BE2C (cell line): ENCODE results near the gene RHOU.

ENCODE experiments used
- DNase-seq: peaks from one replicate; pipeline ENCODE4 v3.0.0-alpha.2; 2020
- H3K27me3 ChIP-seq: fragments of 250-450 bp; sonication (Bioruptor Pico); 2 replicates; pipeline ENCODE4 v1.5.1; 2020; ENCODE audit warnings: mild to moderate bottlenecking
- H3K36me3 ChIP-seq: fragments of 250-450 bp; sonication (Bioruptor Pico); 2 replicates; pipeline ENCODE4 v1.5.1; 2020; ENCODE audit warnings: mild to moderate bottlenecking
- H3K4me1 ChIP-seq: fragments of 250-450 bp; sonication (Bioruptor Pico); 2 replicates; pipeline ENCODE4 v1.5.1; 2020
- H3K4me3 ChIP-seq: 2 replicates; pipeline ENCODE4 v1.5.1; 2011; ENCODE audit warnings: low read depth, low read length
- H3K9me3 ChIP-seq: fragments of 250-450 bp; sonication (Bioruptor Pico); 2 replicates; pipeline ENCODE4 v1.5.1; 2020
- TF ChIP-seq, protein P1 (sequence below): IDR thresholded peaks from 2 replicates; pipeline ENCODE4 v1.5.1; 2012; ENCODE audit warnings: mild to moderate bottlenecking, low read depth, low read length

RHOU gene

GRCh38 chr1:228752258-228752657, 17.0 kb downstream of the RHOU start:
- no peak overlapping the region for H3K4me3 ChIP-seq
- no peaks in the 10 kb centered on the region for H3K27me3 ChIP-seq
- peaks cover 31% of the 10 kb centered on the region for H3K4me1 ChIP-seq
- no peaks in the 10 kb centered on the region for H3K9me3 ChIP-seq
- TF ChIP-seq, protein P1, sequence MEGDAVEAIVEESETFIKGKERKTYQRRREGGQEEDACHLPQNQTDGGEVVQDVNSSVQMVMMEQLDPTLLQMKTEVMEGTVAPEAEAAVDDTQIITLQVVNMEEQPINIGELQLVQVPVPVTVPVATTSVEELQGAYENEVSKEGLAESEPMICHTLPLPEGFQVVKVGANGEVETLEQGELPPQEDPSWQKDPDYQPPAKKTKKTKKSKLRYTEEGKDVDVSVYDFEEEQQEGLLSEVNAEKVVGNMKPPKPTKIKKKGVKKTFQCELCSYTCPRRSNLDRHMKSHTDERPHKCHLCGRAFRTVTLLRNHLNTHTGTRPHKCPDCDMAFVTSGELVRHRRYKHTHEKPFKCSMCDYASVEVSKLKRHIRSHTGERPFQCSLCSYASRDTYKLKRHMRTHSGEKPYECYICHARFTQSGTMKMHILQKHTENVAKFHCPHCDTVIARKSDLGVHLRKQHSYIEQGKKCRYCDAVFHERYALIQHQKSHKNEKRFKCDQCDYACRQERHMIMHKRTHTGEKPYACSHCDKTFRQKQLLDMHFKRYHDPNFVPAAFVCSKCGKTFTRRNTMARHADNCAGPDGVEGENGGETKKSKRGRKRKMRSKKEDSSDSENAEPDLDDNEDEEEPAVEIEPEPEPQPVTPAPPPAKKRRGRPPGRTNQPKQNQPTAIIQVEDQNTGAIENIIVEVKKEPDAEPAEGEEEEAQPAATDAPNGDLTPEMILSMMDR = no peak
- no peak for DNase-seq
- H3K36me3 ChIP-seq = no peaks in the 10 kb centered on the region

DNA sequence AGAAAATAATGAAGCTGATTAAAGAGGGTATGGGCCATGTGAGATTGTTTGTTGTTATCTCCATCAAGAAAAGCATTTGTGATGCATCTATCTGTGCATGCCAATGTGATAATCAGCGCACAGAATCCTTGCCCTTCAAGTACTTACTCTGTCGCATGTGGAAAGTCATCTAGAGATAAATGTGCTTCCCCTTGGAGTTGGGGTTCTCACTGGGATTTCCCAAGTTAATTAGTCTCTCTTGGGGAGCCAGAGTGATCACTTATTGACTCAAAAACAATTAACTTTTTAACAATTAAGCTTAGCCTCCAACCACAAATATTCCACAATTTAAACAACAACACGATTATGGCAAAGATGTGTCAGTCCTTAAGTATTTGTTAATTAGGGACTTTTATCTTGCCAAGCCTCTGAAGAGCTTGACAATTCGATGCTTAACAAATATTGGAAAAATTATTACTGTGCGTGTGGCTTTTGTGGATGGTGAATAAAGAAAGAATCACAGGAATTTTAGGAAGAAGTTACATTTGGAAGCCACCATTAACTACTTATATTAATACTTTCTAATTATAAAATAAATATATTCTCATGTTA, 17.5 kb downstream of the RHOU start:
- peaks cover 26% of the 10 kb centered on the region for H3K4me1 ChIP-seq
- no peak for DNase-seq
- no peak overlapping the region for H3K4me3 ChIP-seq
- H3K27me3 ChIP-seq = no peaks in the 10 kb centered on the region
- TF ChIP-seq, protein P1 = no peak
- H3K36me3 ChIP-seq = no peaks in the 10 kb centered on the region
- no peaks in the 10 kb centered on the region for H3K9me3 ChIP-seq

DNA sequence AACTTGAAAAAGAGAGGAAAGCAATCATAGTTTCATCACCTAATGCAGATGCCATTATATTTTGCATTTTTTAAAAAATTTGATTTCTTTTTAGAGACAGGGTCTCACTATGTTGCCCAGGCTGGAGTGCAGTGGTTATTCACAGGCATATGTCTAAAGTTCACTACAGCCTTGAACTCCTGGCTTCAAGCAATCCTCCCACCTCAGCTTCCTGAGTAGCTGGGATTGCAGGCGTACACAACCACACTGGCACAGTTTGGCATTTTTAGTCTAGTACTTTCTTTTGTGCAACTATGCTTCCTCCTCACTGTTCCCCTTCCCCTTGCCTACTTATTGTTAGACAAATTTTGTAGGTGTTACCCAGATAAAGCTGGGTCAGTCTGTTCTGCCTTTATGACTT, 18.0 kb downstream of the RHOU start:
- no peak for DNase-seq
- no peak overlapping the region for H3K4me3 ChIP-seq
- no peaks in the 10 kb centered on the region for H3K9me3 ChIP-seq
- peaks cover 23% of the 10 kb centered on the region for H3K4me1 ChIP-seq
- TF ChIP-seq, protein P1 = no peak
- H3K27me3 ChIP-seq = no peaks in the 10 kb centered on the region
- H3K36me3 ChIP-seq = no peaks in the 10 kb centered on the region

DNA sequence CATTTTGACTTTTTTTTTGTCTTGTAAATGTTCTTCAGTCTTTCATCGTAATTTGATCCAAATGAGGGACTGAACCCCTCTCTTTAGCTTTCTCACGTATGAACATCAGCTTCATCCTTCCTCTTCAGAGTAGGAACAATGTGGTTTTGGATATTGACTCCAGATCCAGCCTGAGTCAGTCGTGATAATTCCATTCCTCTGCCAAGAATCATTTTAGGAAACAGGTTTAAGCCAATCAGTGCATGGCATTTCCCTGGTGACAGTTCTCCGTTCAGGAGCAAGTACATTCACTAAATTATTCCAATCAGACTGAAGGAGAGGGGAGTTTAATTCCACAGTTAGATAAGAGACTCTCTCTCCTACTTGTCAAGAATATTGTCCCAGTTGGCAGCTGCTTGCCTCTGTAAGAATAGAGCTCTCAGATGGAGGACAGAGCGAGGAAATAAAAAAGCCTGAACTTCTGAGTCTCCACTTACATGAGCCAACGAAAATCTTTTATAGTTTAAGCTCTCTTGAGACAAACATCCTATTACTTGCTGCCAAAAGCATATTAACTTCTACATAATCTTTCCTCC, 18.6 kb downstream of the RHOU start:
- DNase-seq = no peak
- H3K4me1 ChIP-seq = peaks cover 23% of the 10 kb centered on the region
- no peaks in the 10 kb centered on the region for H3K9me3 ChIP-seq
- no peak overlapping the region for H3K4me3 ChIP-seq
- H3K36me3 ChIP-seq = no peaks in the 10 kb centered on the region
- TF ChIP-seq, protein P1 = no peak
- no peaks in the 10 kb centered on the region for H3K27me3 ChIP-seq

GRCh38 chr1:228754646-228755268, 19.5 kb downstream of the RHOU start:
- Histone ChIP-seq H3K9me3 (no peaks in the 10 kb centered on the region), H3K4me1 (peaks cover 16% of the 10 kb centered on the region), H3K4me3 (no peak overlapping the region), H3K27me3 (no peaks in the 10 kb centered on the region), H3K36me3 (no peaks in the 10 kb centered on the region)
- no peak for DNase-seq
- TF ChIP-seq, protein P1 = no peak

- no peaks in the 10 kb centered on the region for H3K27me3 ChIP-seq
Observed at GRCh38 chr1:228755800-228756199, 20.5 kb downstream of the RHOU start.

More at GRCh38 chr1:228755800-228756199, 20.5 kb downstream of the RHOU start:
- TF ChIP-seq, protein P1 = no peak
- Histone ChIP-seq H3K9me3 (no peaks in the 10 kb centered on the region), H3K4me1 (peaks cover 9% of the 10 kb centered on the region; the same call in 1 of the 2 replicates), H3K36me3 (no peaks in the 10 kb centered on the region), H3K4me3 (no peak overlapping the region)
- no peak for DNase-seq
